ENCODE data around the gene SLC7A8.

GRCh38 chr14:23168246-23168645 is 15.2 kb downstream of the SLC7A8 start:
- no peak for TF ChIP-seq HDAC6 (IDR thresholded peaks at IDR 0.05; ENCODE audit: unreplicated experiment)
- TF ChIP-seq, protein P1, sequence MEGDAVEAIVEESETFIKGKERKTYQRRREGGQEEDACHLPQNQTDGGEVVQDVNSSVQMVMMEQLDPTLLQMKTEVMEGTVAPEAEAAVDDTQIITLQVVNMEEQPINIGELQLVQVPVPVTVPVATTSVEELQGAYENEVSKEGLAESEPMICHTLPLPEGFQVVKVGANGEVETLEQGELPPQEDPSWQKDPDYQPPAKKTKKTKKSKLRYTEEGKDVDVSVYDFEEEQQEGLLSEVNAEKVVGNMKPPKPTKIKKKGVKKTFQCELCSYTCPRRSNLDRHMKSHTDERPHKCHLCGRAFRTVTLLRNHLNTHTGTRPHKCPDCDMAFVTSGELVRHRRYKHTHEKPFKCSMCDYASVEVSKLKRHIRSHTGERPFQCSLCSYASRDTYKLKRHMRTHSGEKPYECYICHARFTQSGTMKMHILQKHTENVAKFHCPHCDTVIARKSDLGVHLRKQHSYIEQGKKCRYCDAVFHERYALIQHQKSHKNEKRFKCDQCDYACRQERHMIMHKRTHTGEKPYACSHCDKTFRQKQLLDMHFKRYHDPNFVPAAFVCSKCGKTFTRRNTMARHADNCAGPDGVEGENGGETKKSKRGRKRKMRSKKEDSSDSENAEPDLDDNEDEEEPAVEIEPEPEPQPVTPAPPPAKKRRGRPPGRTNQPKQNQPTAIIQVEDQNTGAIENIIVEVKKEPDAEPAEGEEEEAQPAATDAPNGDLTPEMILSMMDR (IDR thresholded peaks at IDR 0.05 in 2 of 3, conservative IDR thresholded peaks at IDR 0.05 in 1 of 3; ENCODE audit: control insufficient read depth in 2 of 3, extremely low read depth in 1 of 3, insufficient read depth in 1 of 3, low read depth in 3 of 3, low read length in 3 of 3): no peak
- no peak for TF ChIP-seq MXI1 (IDR thresholded peaks at IDR 0.05; ENCODE audit: low read depth, low read length)
- no peak for TF ChIP-seq NFIC (IDR thresholded peaks at IDR 0.05; ENCODE audit: low read depth, low read length)
- no peak for TF ChIP-seq CBX5 (IDR thresholded peaks at IDR 0.05; ENCODE audit: low read depth)
- no peak for TF ChIP-seq ZZZ3 (IDR thresholded peaks at IDR 0.05; ENCODE audit: control insufficient read depth, insufficient read length, low read depth)
- no peak for TF ChIP-seq SP1 (IDR thresholded peaks at IDR 0.05; ENCODE audit: low read depth, low read length)
- no peak for TF ChIP-seq TAF1 (IDR thresholded peaks at IDR 0.05; ENCODE audit: borderline replicate concordance, low read depth, low read length)

All from GM12878 (cell line).